Ishikawa (cell line): Measurements from ENCODE around the gene TRAPPC3.

Experiments used
- CEBPB ChIP-seq: IDR thresholded peaks from 2 replicates; pipeline ENCODE4 v1.6.1; 2012
- CREB1 ChIP-seq: IDR thresholded peaks from 2 replicates; pipeline ENCODE4 v1.6.1; 2012; ENCODE audit warnings: low read depth
- EGR1 ChIP-seq: IDR thresholded peaks from 2 replicates; pipeline ENCODE4 v1.6.1; 2012
- EP300 ChIP-seq: IDR thresholded peaks from 2 replicates; pipeline ENCODE4 v1.6.1; 2012; ENCODE audit warnings: borderline replicate concordance
- FOXM1 ChIP-seq: IDR thresholded peaks from 2 replicates; pipeline ENCODE4 v1.6.1; 2012; ENCODE audit warnings: low read depth, borderline replicate concordance
- MAX ChIP-seq: IDR thresholded peaks from 2 replicates; pipeline ENCODE4 v1.6.1; 2012
- NFIC ChIP-seq: IDR thresholded peaks from 2 replicates; pipeline ENCODE4 v1.6.1; 2012
- RAD21 ChIP-seq: IDR thresholded peaks from 2 replicates; pipeline ENCODE4 v1.6.1; 2012; ENCODE audit warnings: low read depth
- TAF1 ChIP-seq: IDR thresholded peaks from 2 replicates; pipeline ENCODE4 v1.6.1; 2012; ENCODE audit warnings: low read depth, mild to moderate bottlenecking
- TCF12 ChIP-seq: IDR thresholded peaks from 2 replicates; pipeline ENCODE4 v1.6.1; 2012; ENCODE audit warnings: low read depth
- TEAD4 ChIP-seq: IDR thresholded peaks from 2 replicates; pipeline ENCODE4 v1.6.1; 2012
- USF1 ChIP-seq: IDR thresholded peaks from 2 replicates; pipeline ENCODE4 v1.6.1; 2012
- YY1 ChIP-seq: IDR thresholded peaks from 2 replicates; pipeline ENCODE4 v1.6.1; 2012; ENCODE audit warnings: low read depth
- ZBTB7A ChIP-seq: IDR thresholded peaks from 2 replicates; pipeline ENCODE4 v1.6.1; 2012; ENCODE audit warnings: low read depth
- TF ChIP-seq, protein P1 (sequence below): IDR thresholded peaks from 2 replicates; pipeline ENCODE4 v1.6.1; 2012; ENCODE audit warnings: low read depth, mild to moderate bottlenecking

The TRAPPC3 gene

GRCh38 chr1:36166136-36166535, 16.9 kb upstream of the TRAPPC3 start:
- no peak for TF ChIP-seq EP300
- TF ChIP-seq USF1 = no peak
- TF ChIP-seq CREB1 = no peak
- no peak for TF ChIP-seq MAX
- TF ChIP-seq NFIC = no peak
- TF ChIP-seq RAD21 = no peak
- no peak for TF ChIP-seq EGR1
- no peak for TF ChIP-seq TAF1
- TF ChIP-seq TEAD4 = no peak
- TF ChIP-seq YY1 = no peak
- TF ChIP-seq ZBTB7A = no peak
- TF ChIP-seq TCF12 = no peak
- TF ChIP-seq, protein P1, sequence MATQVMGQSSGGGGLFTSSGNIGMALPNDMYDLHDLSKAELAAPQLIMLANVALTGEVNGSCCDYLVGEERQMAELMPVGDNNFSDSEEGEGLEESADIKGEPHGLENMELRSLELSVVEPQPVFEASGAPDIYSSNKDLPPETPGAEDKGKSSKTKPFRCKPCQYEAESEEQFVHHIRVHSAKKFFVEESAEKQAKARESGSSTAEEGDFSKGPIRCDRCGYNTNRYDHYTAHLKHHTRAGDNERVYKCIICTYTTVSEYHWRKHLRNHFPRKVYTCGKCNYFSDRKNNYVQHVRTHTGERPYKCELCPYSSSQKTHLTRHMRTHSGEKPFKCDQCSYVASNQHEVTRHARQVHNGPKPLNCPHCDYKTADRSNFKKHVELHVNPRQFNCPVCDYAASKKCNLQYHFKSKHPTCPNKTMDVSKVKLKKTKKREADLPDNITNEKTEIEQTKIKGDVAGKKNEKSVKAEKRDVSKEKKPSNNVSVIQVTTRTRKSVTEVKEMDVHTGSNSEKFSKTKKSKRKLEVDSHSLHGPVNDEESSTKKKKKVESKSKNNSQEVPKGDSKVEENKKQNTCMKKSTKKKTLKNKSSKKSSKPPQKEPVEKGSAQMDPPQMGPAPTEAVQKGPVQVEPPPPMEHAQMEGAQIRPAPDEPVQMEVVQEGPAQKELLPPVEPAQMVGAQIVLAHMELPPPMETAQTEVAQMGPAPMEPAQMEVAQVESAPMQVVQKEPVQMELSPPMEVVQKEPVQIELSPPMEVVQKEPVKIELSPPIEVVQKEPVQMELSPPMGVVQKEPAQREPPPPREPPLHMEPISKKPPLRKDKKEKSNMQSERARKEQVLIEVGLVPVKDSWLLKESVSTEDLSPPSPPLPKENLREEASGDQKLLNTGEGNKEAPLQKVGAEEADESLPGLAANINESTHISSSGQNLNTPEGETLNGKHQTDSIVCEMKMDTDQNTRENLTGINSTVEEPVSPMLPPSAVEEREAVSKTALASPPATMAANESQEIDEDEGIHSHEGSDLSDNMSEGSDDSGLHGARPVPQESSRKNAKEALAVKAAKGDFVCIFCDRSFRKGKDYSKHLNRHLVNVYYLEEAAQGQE = no peak
- no peak for TF ChIP-seq CEBPB
- TF ChIP-seq FOXM1 = no peak

GRCh38 chr1:36165145-36165544, 15.9 kb upstream of the TRAPPC3 start:
- no peak for TF ChIP-seq YY1
- TF ChIP-seq USF1 = no peak
- no peak for TF ChIP-seq NFIC
- TF ChIP-seq TEAD4 = no peak
- TF ChIP-seq ZBTB7A = no peak
- TF ChIP-seq TCF12 = no peak
- no peak for TF ChIP-seq TAF1
- TF ChIP-seq CEBPB = no peak
- no peak for TF ChIP-seq RAD21
- no peak for TF ChIP-seq EP300
- no peak for TF ChIP-seq FOXM1

DNA sequence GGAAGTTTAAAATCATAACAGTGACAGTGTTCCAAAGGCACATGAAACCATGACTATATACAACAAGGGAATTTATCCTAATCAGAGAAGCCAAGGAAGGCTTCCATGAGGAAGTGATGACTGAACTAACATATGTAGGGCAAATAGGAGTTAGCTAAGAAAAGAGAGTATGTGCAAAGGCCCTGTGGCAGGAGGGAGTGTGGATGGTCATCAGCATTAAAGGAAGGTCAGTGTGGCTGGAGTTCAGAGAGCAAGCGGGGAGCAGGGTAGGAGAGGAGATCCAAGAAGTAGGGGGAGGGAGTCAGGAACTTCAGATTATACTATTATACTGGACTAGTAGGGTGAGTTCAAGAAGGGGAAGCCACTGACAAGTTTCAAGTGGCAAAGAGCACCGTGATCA, 15.1 kb upstream of the TRAPPC3 start:
- TF ChIP-seq YY1 = no peak
- TF ChIP-seq NFIC = no peak
- TF ChIP-seq CREB1 = no peak

DNA sequence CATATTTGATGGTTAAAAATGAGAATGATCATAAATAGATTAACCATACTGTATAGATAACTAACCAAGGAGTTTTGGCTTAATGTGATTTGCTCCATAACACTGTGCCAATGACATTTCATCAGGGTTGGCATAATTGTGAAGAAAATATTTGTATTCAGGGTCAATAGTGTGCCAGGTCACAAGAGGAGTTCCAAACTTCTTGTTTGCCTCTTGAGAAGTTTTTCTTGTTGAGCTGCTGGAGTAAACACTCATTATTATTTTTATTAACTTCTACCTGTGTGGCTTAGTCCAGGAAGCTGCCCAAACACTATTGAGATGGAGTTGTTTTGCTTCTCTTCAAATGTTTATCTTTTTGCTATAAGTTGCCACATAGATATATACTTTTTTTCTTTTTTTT, 14.1 kb upstream of the TRAPPC3 start:
- TF ChIP-seq USF1 (no peak), TEAD4 (no peak), TCF12 (no peak), MAX (no peak), NFIC (no peak)

GRCh38 chr1:36162680-36163239, 13.5 kb upstream of the TRAPPC3 start:
- TF ChIP-seq ZBTB7A (no peak), TAF1 (no peak), EP300 (no peak), TEAD4 (no peak), CREB1 (no peak), RAD21 (no peak), TCF12 (no peak), NFIC (no peak), MAX (no peak), USF1 (no peak), FOXM1 (no peak), CEBPB (no peak)
- TF ChIP-seq, protein P1 = no peak
